GM12875 (cell line): ENCODE results near the gene DLK2.

Experiments used
- H3K4me3 ChIP-seq: one replicate; pipeline ENCODE4 v1.5.1; 2011; ENCODE audit warnings: low read depth, low read length, control low read depth
- CTCF ChIP-seq: IDR thresholded peaks from 2 replicates; pipeline ENCODE4 v1.5.1; 2011; ENCODE audit warnings: low read depth, mild to moderate bottlenecking, control low read depth, inconsistent platforms, low read length, moderate library complexity, borderline replicate concordance; ENCODE audit not compliant: insufficient read depth

DLK2 gene

GRCh38 chr6:43481075-43481474 lies 25.7 kb upstream of the DLK2 start:
- no peak for TF ChIP-seq CTCF
- H3K4me3 ChIP-seq = no peak overlapping the region

- peak overlapping the region; percentile 58 for H3K4me3 ChIP-seq
- TF ChIP-seq CTCF = no peak
Measured at GRCh38 chr6:43478008-43478372, 22.6 kb upstream of the DLK2 start.

- TF ChIP-seq CTCF = no peak
Measured at GRCh38 chr6:43477235-43478007, 22.1 kb upstream of the DLK2 start, which contains the start of gene TJAP1. Gene TJAP1, plus strand, starts transcription at chr6:43477570. Its CDS starts 21,432 bp downstream, at chr6:43499002.

GRCh38 chr6:43476746-43477145 lies 21.4 kb upstream of the DLK2 start:
- no peak overlapping the region for H3K4me3 ChIP-seq
- no peak for TF ChIP-seq CTCF

More at GRCh38 chr6:43477235-43478007, 22.1 kb upstream of the DLK2 start, which contains the start of gene TJAP1:
- H3K4me3 ChIP-seq = peak within 1 kb of the TSS; percentile 58

GRCh38 chr6:43475516-43475915 lies 20.2 kb upstream of the DLK2 start:
- no peak for TF ChIP-seq CTCF
- H3K4me3 ChIP-seq = no peak overlapping the region

- no peak overlapping the region for H3K4me3 ChIP-seq
- no peak for TF ChIP-seq CTCF
Measured at GRCh38 chr6:43472515-43472914, 17.2 kb upstream of the DLK2 start.

- H3K4me3 ChIP-seq = no peak overlapping the region
- no peak for TF ChIP-seq CTCF
Measured at GRCh38 chr6:43471399-43471798, 16.1 kb upstream of the DLK2 start.
